PFSK-1 (cell line): ENCODE measurements around the gene SLC22A23.

Experiments
- FOXP2 ChIP-seq: optimal IDR thresholded peaks from 2 replicates; pipeline ENCODE3; 2011; ENCODE audit warnings: borderline replicate concordance, control low read depth, inconsistent platforms; ENCODE audit not compliant: insufficient read depth; ENCODE audit errors: extremely low read length, extremely low read depth
- POLR2AphosphoS5 ChIP-seq: IDR thresholded peaks from 2 replicates; pipeline ENCODE4 v1.6.1; 2012; ENCODE audit warnings: low read depth, mild to moderate bottlenecking, control low read depth, low read length, moderate library complexity
- SIN3A ChIP-seq: IDR thresholded peaks from 2 replicates; pipeline ENCODE4 v1.6.1; 2012; ENCODE audit warnings: mild to moderate bottlenecking, low read length, moderate library complexity, borderline replicate concordance; ENCODE audit not compliant: insufficient read depth
- TAF1 ChIP-seq: IDR thresholded peaks from 2 replicates; pipeline ENCODE4 v1.6.1; 2012; ENCODE audit warnings: low read length, control low read depth, borderline replicate concordance; ENCODE audit not compliant: insufficient read depth
- TF ChIP-seq, protein P1 (sequence below), 2 experiments: IDR thresholded peaks; 2 replicates each; pipeline versions ENCODE4 v1.6.1 to v1.8.0; 2011 to 2012; ENCODE audit warnings: low read depth in 2 of 2, low read length in 2 of 2, control low read depth in 1 of 2, inconsistent platforms in 1 of 2, mild to moderate bottlenecking in 1 of 2, moderate library complexity in 1 of 2; ENCODE audit not compliant: insufficient read depth in 1 of 2

The SLC22A23 gene

DNA sequence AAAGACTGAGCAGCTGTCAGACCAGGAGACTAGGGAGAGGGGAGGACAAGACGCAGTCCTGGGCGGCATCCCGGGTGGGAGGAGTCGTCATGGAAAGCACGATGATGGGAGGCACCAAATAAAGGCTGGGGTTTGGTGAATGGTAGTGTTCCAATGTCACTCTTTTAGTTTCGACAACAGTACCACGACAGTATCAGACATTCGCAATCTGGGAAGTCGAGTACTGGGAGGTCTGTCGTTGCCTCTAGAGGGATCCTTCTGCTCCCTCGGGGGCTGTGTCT is 166.0 kb downstream of the SLC22A23 start:
- TF ChIP-seq, protein P1, sequence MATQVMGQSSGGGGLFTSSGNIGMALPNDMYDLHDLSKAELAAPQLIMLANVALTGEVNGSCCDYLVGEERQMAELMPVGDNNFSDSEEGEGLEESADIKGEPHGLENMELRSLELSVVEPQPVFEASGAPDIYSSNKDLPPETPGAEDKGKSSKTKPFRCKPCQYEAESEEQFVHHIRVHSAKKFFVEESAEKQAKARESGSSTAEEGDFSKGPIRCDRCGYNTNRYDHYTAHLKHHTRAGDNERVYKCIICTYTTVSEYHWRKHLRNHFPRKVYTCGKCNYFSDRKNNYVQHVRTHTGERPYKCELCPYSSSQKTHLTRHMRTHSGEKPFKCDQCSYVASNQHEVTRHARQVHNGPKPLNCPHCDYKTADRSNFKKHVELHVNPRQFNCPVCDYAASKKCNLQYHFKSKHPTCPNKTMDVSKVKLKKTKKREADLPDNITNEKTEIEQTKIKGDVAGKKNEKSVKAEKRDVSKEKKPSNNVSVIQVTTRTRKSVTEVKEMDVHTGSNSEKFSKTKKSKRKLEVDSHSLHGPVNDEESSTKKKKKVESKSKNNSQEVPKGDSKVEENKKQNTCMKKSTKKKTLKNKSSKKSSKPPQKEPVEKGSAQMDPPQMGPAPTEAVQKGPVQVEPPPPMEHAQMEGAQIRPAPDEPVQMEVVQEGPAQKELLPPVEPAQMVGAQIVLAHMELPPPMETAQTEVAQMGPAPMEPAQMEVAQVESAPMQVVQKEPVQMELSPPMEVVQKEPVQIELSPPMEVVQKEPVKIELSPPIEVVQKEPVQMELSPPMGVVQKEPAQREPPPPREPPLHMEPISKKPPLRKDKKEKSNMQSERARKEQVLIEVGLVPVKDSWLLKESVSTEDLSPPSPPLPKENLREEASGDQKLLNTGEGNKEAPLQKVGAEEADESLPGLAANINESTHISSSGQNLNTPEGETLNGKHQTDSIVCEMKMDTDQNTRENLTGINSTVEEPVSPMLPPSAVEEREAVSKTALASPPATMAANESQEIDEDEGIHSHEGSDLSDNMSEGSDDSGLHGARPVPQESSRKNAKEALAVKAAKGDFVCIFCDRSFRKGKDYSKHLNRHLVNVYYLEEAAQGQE (IDR thresholded peaks at IDR 0.05; ENCODE audit: insufficient read depth in 1 of 2, low read depth in 2 of 2, low read length in 2 of 2), result no peak
- TF ChIP-seq POLR2AphosphoS5, result no peak
- TF ChIP-seq SIN3A, result no peak
- no peak for TF ChIP-seq TAF1

DNA sequence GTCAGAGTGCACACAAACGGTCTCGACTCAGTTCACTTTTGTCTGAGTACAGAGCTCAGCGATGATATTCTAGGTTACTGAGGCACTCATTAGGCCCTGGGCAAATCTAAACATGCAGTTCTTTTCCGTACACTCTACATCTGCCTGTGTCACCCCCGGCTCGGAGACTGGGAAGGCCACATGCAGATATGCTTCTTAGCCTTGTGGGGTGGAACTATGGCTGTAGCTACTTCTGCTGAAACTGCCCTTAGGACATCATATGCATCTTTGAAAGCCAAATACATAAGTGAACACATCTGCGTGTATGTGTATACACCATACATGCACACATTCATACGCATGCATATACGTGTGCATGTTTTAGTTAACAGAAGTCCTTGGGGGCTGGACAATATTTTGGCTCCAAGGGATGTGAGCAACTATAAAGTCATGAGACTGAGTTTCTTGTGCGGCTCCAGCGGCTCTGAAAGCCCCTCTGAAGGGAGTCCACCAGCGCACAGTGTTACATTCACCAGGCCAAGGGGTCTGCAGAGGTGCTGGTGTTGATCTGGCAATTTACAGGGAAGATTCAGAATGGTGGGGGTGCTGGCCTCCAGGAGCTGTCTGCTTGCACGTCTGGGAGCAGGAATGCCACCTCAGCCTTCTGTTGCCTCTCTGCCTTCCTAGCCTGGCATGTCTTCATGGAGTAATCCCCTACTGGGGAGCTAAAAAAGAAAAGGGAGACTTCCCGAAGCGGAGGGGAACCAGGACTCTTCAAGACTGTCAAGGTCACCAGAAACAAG is 166.5 kb downstream of the SLC22A23 start:
- TF ChIP-seq, protein P1 (IDR thresholded peaks at IDR 0.05; ENCODE audit: insufficient read depth in 1 of 2, low read depth in 2 of 2, low read length in 2 of 2), result no peak
- TF ChIP-seq TAF1, result no peak
- TF ChIP-seq FOXP2, result no peak
- no peak for TF ChIP-seq SIN3A
- no peak for TF ChIP-seq POLR2AphosphoS5

DNA sequence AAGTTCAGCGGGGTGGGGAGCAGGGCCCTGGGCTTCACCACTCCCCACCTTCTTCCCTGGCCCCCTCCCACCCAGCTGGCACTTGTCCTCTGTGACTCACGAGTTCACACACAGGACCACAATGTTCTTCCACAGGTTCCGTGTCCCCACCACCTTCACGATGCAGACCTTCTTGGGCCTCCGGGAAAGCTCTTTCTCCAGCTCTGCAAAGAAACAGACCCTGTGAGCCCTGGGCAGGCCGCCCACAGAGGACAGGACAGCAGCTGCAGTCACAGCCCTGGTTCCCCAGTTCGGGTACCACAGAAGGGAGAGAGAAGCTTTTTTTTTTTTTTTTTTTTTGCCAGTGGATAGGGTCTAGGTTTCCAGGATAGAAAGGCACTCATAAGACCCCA is 167.2 kb downstream of the SLC22A23 start:
- TF ChIP-seq, protein P1 (IDR thresholded peaks at IDR 0.05; ENCODE audit: insufficient read depth in 1 of 2, low read depth in 2 of 2, low read length in 2 of 2), result no peak
- TF ChIP-seq SIN3A (no peak), TAF1 (no peak), FOXP2 (no peak), POLR2AphosphoS5 (no peak)

DNA sequence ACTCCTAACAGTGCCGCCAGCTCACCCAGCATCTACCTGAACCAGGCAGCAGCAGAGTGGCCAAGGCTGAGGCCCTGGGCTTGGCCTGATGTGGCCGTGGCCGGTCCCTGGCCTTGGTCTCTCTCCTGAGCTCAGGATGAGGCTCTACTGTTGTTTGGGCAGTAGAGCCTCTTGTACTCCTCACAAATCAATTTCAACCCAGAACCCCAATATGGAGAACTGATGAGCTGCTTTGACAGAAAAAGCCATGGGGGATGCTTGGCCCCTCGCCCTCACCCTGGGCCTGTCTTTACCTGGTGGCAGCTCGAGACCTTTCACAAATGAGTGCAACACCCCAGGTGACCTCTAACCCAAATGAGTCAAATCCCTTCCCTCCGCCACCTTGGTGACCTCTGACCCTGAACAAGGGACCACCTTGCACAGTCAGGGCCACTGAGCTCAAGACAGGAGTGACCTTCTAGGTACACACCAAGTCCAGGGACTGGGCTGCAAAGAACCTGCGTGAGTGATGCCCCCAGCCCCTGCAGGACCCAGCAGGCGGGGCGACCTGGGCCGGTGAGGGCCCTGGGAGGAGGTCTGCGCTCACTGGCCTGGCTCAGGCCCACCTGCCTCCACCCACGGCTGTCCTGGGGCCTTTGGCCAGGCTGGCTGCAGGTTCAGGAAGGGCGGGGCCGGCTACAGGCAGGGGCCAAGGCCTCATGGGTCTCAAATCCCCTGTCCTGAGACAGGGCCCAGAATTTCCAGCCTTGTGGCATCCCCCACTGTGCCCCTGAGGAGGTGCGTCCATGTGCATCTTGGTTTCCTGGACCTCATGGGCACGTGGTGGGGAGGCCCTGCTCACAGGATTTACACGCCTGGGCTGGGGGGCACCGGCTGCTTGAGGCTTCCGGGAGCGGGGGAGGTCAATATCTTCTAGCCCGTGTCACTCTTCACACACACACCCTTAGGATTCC is 167.9 kb downstream of the SLC22A23 start:
- TF ChIP-seq FOXP2, result no peak
- no peak for TF ChIP-seq POLR2AphosphoS5
- no peak for TF ChIP-seq TAF1
- TF ChIP-seq, protein P1 (IDR thresholded peaks at IDR 0.05; ENCODE audit: insufficient read depth in 1 of 2, low read depth in 2 of 2, low read length in 2 of 2), result no peak
- TF ChIP-seq SIN3A, result no peak
